Measurements from ENCODE around the gene MBD3L4. TPM values are rescaled to one million over a fixed set of nuclear protein-coding genes. Genes with fewer than 3 reads are reported as not detected.
"Not testable (repeated sequence)": the region's sequence is repeated elsewhere in the genome, so short reads cannot be mapped to it uniquely, and the experiment has no call there.

Gene MBD3L4
- total and polyA plus RNA-seq, 4 donors: not detected

DNA sequence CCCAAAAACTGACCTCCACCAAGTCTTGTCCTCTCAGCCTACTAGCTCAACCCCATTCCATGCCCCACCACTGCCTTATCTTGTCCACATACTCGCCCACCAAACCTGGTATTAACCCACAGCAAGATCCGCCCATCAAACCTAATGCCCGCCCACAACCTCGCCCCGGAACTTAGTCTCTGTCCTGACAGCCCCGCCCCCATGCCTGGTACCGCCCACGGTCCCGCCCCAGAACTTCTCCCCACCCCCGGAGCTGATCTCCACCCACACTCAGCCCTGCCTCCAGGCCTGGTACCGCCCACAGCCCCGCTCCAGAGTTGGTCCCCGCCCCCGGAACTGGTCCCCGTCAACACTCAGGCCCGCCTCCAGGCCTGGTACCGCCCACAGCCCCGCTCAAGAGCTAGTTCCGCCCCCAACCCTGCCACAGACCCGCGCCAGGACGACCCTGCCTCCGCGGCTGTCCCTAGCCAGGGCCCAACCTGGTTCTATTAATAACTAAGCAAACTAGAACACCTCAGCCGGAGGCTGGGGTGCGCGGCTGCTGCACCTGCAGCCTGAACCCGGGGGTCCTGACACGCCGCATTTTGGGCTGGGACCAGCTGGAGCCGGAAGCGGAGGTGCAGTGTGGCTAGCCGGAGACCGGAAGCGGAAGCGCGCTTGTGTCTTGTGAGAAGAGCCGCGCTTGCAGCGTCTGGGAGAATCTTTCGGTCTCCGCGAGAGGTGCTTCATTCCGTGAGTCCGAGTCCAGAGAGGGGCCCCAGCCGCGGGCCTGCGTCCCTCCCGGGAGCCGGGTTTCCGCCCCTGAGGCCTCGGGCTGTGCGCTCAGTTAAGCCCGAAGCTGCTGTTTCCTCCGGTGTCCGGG is 29.3 kb upstream of the MBD3L4 start, which contains the start of gene ZNF557:
Gene ZNF557 (plus strand): TSS at position 662 of the 862 bp plus-strand sequence. CDS start 5,372 bp downstream, outside the sequence.
- H3K4me1 ChIP-seq (ENCODE audit: control insufficient read depth in 1 of 2, insufficient read depth in 2 of 2, low read length in 2 of 2): no peaks in the 10 kb centered on the region
- DNase-seq (peak; percentile 100), ATAC-seq (ENCODE audit: low FRiP score) (peak; percentile 100)
- no peaks in the 10 kb centered on the region for H3K9me3 ChIP-seq (ENCODE audit: control insufficient read depth, low read length)
- H3K36me3 ChIP-seq (ENCODE audit: control insufficient read depth in 1 of 2, insufficient read depth in 2 of 2, low read length in 1 of 2): peaks cover 0 to 4% of the 10 kb centered on the region in 2 donors
- H3K27ac ChIP-seq (ENCODE audit: low read depth in 1 of 2, low read length in 2 of 2): peak within 1 kb of the TSS in 1 of 2 donors; percentile 7
- 1% methylated on average over 56 of the region's 56 CpGs for WGBS, 2 donors
- H3K4me3 ChIP-seq (ENCODE audit: low read length in 2 of 2): peak within 1 kb of the TSS; percentile 62 to 96
- H3K27me3 ChIP-seq (ENCODE audit: control insufficient read depth in 1 of 2, insufficient read depth in 2 of 2, low read length in 1 of 2): no peaks in the 10 kb centered on the region
- intact Hi-C loops (cut with DNase I): no loop called here

DNA sequence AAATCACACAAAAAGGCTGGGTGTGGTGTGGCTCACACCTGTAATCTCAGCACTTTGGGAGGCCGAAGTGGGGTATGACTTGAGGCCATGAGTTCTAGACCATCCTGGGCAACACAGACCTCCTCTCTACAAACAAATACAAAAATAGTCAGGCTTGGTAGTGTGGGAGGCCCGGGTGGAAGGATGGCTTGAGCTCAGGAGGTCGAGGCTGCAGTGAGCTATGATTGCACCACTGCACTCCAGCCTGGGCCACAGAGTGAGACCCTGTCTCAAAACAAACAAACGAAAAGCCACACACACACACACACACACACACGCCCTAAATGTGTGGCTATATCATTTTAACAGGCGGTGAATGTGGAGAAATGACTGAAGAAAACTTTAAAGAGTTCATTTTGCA is 28.6 kb upstream of the MBD3L4 start:
- no peak for ATAC-seq (ENCODE audit: low FRiP score)
- no peaks in the 10 kb centered on the region for H3K4me1 ChIP-seq (ENCODE audit: control insufficient read depth in 1 of 2, insufficient read depth in 2 of 2, low read length in 2 of 2)
- intact Hi-C loops (cut with DNase I): no loop called here

DNA sequence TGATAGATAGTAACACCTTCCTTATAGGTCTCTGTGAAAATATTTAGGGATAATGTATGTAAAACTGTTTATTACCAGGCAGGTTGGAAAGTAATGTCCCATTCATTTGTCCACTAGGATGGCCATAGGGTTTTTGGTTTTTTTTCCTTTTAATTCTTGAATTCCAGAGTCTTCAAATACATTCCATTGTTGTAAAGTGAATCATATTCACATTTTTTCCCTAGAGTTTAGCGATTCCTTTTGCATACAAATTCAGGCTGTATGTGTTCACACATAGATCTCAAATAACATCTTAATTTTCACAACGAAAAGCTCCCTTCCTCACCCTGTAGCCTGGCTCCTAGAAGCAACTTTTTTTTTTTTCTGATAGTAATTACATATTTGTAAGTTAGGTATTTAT is 27.7 kb upstream of the MBD3L4 start:
- no peaks in the 10 kb centered on the region for H3K27me3 ChIP-seq (ENCODE audit: control insufficient read depth in 1 of 2, insufficient read depth in 2 of 2, low read length in 1 of 2)
- peaks cover 0 to 1% of the 10 kb centered on the region in 2 donors for H3K36me3 ChIP-seq (ENCODE audit: control insufficient read depth in 1 of 2, insufficient read depth in 2 of 2, low read length in 1 of 2)
- intact Hi-C loops (cut with DNase I): no loop called here
- no peak overlapping the region for H3K4me3 ChIP-seq (ENCODE audit: low read length in 2 of 2)
- no peak for DNase-seq
- no peaks in the 10 kb centered on the region for H3K4me1 ChIP-seq (ENCODE audit: control insufficient read depth in 1 of 2, insufficient read depth in 2 of 2, low read length in 2 of 2)
- H3K27ac ChIP-seq (ENCODE audit: low read depth in 1 of 2, low read length in 2 of 2): no peak overlapping the region
- no peak for ATAC-seq (ENCODE audit: low FRiP score)
- H3K9me3 ChIP-seq (ENCODE audit: control insufficient read depth, low read length): no peaks in the 10 kb centered on the region
- WGBS, 2 donors: 70 to 77% methylated on average over 2 of the region's 2 CpGs

More for the DNA sequence above, 28.6 kb upstream of the MBD3L4 start:
- 86 to 92% methylated on average over 6 of the region's 6 CpGs for WGBS, 2 donors
- peaks cover 0 to 3% of the 10 kb centered on the region in 2 donors for H3K36me3 ChIP-seq (ENCODE audit: control insufficient read depth in 1 of 2, insufficient read depth in 2 of 2, low read length in 1 of 2)
- DNase-seq: no peak
- H3K27me3 ChIP-seq (ENCODE audit: control insufficient read depth in 1 of 2, insufficient read depth in 2 of 2, low read length in 1 of 2): no peaks in the 10 kb centered on the region
- no peak overlapping the region for H3K4me3 ChIP-seq (ENCODE audit: low read length in 2 of 2)
- no peaks in the 10 kb centered on the region for H3K9me3 ChIP-seq (ENCODE audit: control insufficient read depth, low read length)
- H3K27ac ChIP-seq (ENCODE audit: low read depth in 1 of 2, low read length in 2 of 2): no peak overlapping the region

DNA sequence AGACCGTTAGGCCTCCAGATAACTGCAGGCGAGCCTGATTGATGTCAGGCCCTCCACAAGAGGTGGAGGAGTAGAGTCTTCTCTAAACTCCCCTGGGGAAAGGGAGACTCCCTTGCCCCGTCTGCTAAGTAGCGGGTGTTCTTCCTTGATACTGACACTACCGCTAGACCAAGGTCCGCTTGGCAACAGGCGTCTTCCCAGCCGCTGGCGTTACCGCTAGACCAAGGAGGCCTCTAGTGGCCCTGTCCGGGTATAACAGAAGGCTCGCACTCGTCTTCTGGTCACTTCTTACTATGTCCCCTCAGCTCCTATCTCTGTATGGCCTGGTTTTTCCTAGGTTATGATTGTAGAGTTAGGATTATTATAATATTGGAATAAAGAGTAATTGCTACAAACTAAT is 27.1 kb upstream of the MBD3L4 start:
- intact Hi-C loops (cut with DNase I): not testable (repeated sequence)

DNA sequence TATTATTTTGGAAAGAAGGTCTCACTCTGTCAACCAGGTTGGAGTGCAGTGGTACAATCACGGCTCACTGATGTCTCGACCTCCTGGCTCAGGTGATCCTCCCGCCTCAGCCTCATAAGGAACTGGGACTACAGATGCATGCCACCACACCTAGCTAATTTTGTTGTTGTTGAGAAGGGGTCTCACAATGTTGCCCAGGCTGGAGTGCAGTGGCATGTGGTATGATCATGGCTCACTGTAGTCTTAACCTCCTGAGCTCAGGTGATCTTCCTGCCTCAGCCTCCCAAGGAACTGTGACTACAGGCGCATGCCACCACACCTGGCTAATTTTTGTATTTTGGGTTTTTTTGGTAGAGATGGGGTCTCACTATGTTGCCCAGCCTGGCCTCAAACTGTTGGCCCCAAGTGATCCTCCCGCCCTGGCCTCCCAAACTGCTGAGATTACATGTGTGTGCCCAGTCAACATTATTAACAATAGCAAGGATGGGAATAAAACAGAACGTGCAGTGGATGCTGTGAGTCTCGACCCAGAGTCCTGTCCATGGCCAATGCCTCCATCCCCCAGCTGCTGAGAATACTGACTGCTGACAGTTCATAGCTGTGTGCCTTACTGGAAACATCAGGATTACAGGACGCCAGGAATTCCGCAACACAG is 23.9 kb upstream of the MBD3L4 start:
- WGBS, 2 donors: 89 to 90% methylated on average over 9 of the region's 9 CpGs
- ATAC-seq (ENCODE audit: low FRiP score): peak; percentile 11
- H3K4me3 ChIP-seq (ENCODE audit: low read length in 2 of 2): no peak overlapping the region
- no peaks in the 10 kb centered on the region for H3K36me3 ChIP-seq (ENCODE audit: control insufficient read depth in 1 of 2, insufficient read depth in 2 of 2, low read length in 1 of 2)
- intact Hi-C loops (cut with DNase I): no loop called here
- H3K9me3 ChIP-seq (ENCODE audit: control insufficient read depth, low read length): no peaks in the 10 kb centered on the region
- no peaks in the 10 kb centered on the region for H3K27me3 ChIP-seq (ENCODE audit: control insufficient read depth in 1 of 2, insufficient read depth in 2 of 2, low read length in 1 of 2)
- no peaks in the 10 kb centered on the region for H3K4me1 ChIP-seq (ENCODE audit: control insufficient read depth in 1 of 2, insufficient read depth in 2 of 2, low read length in 2 of 2)
- DNase-seq: no peak
- no peak overlapping the region for H3K27ac ChIP-seq (ENCODE audit: low read depth in 1 of 2, low read length in 2 of 2)

More for the DNA sequence above, 27.1 kb upstream of the MBD3L4 start:
- H3K4me3 ChIP-seq (ENCODE audit: low read length in 2 of 2); H3K4me1 ChIP-seq (ENCODE audit: control insufficient read depth in 1 of 2, insufficient read depth in 2 of 2, low read length in 2 of 2); H3K36me3 ChIP-seq (ENCODE audit: control insufficient read depth in 1 of 2, insufficient read depth in 2 of 2, low read length in 1 of 2); H3K27me3 ChIP-seq (ENCODE audit: control insufficient read depth in 1 of 2, insufficient read depth in 2 of 2, low read length in 1 of 2); ATAC-seq (ENCODE audit: low FRiP score); H3K27ac ChIP-seq (ENCODE audit: low read depth in 1 of 2, low read length in 2 of 2); DNase-seq; H3K9me3 ChIP-seq (ENCODE audit: control insufficient read depth, low read length): not testable (repeated sequence)
- 43 to 47% methylated on average over 13 of the region's 13 CpGs for WGBS, 2 donors

DNA sequence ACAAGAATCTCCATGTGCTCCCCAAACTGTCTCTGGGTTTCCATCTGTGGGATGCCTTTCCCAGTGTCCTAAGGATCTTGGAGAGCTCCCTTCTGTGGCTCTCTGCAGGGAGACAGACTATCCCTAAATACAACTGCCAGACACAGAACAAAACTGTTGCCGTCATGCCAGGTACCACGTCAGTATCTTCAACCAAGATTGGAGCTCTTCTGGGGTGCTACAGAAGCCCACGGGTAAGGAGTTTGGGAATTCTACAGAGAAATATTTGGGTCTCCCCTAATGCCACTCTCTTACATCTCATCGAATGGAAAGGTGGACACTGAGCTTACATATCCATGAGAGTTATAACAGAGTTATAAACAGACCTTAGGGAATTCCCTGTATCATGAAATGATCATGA is 23.4 kb upstream of the MBD3L4 start:
- Histone ChIP-seq H3K27me3 (ENCODE audit: control insufficient read depth in 1 of 2, insufficient read depth in 2 of 2, low read length in 1 of 2) (no peaks in the 10 kb centered on the region), H3K27ac (ENCODE audit: low read depth in 1 of 2, low read length in 2 of 2) (no peak overlapping the region), H3K4me3 (ENCODE audit: low read length in 2 of 2) (no peak overlapping the region), H3K36me3 (ENCODE audit: control insufficient read depth in 1 of 2, insufficient read depth in 2 of 2, low read length in 1 of 2) (no peaks in the 10 kb centered on the region), H3K4me1 (ENCODE audit: control insufficient read depth in 1 of 2, insufficient read depth in 2 of 2, low read length in 2 of 2) (no peaks in the 10 kb centered on the region), H3K9me3 (ENCODE audit: control insufficient read depth, low read length) (no peaks in the 10 kb centered on the region)
- DNase-seq (no peak), ATAC-seq (ENCODE audit: low FRiP score) (no peak)
- 79 to 80% methylated on average over 4 of the region's 4 CpGs for WGBS, 2 donors
- intact Hi-C loops (cut with DNase I): no loop called here

DNA sequence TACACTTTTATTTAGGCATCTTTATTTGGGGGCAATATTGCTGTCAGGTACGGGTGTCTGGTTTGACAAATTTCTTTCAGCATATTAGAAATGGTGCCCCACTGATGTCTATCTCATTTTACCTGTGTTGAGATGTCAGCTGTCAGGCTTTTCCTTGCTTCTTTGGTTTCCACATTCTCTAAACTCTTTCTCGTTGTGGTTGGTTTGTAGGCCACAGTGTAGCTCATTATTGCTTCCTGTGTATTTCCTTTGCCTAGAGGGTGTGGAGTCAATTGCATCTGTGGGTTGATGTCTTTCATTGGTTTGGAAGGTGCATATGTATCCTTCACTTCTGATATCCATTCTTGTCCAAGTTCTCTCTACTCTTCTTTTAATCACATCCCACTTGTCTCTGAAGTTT is 20.0 kb upstream of the MBD3L4 start:
- ATAC-seq (ENCODE audit: low FRiP score); H3K4me1 ChIP-seq (ENCODE audit: control insufficient read depth in 1 of 2, insufficient read depth in 2 of 2, low read length in 2 of 2); H3K9me3 ChIP-seq (ENCODE audit: control insufficient read depth, low read length); H3K27ac ChIP-seq (ENCODE audit: low read depth in 1 of 2, low read length in 2 of 2); H3K36me3 ChIP-seq (ENCODE audit: control insufficient read depth in 1 of 2, insufficient read depth in 2 of 2, low read length in 1 of 2); intact Hi-C loops (cut with DNase I); H3K27me3 ChIP-seq (ENCODE audit: control insufficient read depth in 1 of 2, insufficient read depth in 2 of 2, low read length in 1 of 2); H3K4me3 ChIP-seq (ENCODE audit: low read length in 2 of 2); DNase-seq: not testable (repeated sequence)
- 70 to 76% methylated on average over 1 of the region's 2 CpGs for WGBS, 2 donors

DNA sequence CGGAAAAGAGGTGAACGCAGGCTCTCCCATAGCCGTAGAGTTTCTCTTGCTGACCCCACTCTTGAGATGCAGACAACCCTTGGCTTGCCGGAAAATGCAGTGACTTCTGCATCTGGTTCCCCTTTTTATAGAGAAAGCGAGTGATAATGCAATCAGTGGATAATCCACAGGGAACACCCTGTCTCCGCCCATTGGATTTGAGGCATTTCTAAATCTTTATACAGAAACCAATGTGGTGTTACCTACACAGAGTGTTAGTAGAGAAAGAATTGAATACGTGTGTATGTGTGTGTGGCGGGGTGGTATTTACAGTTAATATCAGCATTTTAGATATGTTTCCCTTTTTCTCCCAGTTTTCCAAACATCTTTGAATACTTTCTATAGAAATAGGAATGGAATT is 18.6 kb upstream of the MBD3L4 start, which contains the start of gene MBD3L3:
Gene MBD3L3 (minus strand): TSS at position 101 of the 400 bp plus-strand sequence. CDS start 71 bp downstream, at position 30.
- ATAC-seq (ENCODE audit: low FRiP score); intact Hi-C loops (cut with DNase I); H3K4me1 ChIP-seq (ENCODE audit: control insufficient read depth in 1 of 2, insufficient read depth in 2 of 2, low read length in 2 of 2); DNase-seq; H3K4me3 ChIP-seq (ENCODE audit: low read length in 2 of 2); H3K27ac ChIP-seq (ENCODE audit: low read depth in 1 of 2, low read length in 2 of 2); H3K36me3 ChIP-seq (ENCODE audit: control insufficient read depth in 1 of 2, insufficient read depth in 2 of 2, low read length in 1 of 2); H3K9me3 ChIP-seq (ENCODE audit: control insufficient read depth, low read length); H3K27me3 ChIP-seq (ENCODE audit: control insufficient read depth in 1 of 2, insufficient read depth in 2 of 2, low read length in 1 of 2): not testable (repeated sequence)
- WGBS, 2 donors: no CpG with 5 or more reads among the region's 8 CpGs
